GM11168 (cell line): ENCODE results near the gene SLC12A4.

Source experiments
- in situ Hi-C: fragments of 300-500 bp; cut with MboI; formaldehyde crosslinking; loops from one replicate; pipeline ENCODE4 v1.12.0; 2022; ENCODE audit warnings: low sequenced_read_pairs; ENCODE audit not compliant: unreplicated experiment

Gene SLC12A4

DNA sequence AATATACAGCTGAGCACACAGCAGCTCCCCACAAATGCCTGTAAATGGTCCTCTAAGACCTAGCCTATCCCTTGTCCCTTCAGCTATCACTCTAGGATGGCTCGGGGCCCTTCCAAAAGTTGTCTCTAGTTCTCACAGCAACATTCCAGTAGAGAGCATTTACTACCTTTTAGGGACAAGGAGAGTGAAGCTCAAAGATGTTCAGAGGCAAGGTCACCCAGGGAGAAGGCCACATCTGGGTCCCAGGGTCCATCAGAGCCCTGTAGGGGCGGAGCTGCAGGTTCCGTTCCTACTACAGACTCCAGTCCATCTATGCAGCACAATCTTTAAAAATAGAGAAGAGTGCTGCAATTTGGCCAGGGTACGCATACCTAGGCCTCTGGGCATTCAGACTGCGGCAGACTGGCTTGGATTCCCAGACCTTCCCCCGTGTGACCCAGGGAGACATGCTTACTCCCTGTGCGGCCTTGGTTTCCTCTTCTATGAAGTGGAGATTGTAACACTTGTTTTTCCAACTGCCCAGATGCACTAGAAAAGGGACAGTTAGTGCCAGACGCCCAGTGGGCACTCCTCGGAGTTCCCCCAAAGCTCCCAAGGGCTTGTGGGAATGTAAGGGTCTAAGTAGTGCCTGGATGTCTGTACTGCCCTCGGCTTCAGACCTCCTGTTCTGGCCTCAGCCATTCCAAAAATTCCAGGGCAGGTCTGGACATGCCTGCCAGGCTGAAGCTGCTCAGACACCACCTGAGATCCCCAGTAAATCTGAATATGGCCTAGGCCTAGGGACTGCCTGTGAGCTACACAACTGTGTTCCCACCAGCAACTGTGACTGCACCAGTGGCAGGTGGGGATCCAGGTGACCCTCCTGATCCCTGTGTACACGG is 2.5 kb downstream of the SLC12A4 start:
- in situ Hi-C loops = no loop called here

GRCh38 chr16:67964477-67965131 is 3.8 kb downstream of the SLC12A4 start:
- in situ Hi-C loops = no loop called here

DNA sequence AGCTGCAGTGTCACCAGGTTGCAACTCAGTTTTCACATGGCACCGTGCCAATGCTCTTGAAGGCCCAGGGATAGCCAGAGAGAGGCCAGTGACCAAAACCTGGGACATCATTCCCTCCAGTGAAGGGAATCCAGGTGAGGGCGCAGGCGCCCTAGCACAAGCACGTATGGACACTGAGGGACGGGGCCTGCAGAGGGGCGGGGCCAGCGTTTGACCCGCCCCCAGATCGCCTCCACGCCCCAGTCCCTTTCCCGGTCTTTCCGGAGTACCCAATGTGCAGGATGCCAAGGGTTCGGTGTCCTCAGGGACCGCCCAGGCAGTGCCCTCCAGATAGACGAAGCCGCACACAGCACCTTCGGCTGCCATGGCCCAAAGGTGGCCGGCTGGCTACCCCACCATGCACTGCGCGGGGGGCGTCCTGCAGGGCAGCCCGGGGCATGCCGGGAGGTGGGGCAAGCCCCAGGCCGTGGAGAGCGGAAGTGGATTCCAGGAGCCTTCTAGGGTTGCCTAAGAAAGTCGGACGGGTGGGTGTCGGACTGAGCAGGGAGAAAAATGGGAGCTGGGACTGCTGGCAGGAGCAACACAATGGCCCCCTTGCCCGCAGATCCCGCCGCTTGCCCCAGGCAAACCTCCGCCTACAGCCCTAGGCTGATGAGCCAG is 4.6 kb downstream of the SLC12A4 start:
- in situ Hi-C loops = no loop called here

DNA sequence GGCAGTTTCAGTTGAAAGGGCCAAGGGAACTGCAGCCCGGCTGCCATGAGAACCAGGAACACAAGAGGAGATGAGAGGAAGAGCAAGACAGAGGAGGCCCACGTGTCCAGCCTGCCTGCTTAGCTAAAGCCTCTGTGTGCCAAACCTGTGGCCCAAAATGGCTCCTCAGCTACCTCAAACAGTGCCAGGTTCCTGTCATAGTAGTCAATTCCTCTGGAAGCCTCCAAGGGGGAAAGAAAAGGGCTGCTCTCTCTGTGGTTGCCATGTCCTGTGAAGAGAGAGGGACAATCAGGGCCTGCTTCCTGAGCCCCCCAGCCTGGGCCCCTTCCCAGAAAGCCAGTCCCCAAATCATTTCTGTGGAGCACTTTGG is 5.2 kb downstream of the SLC12A4 start:
- in situ Hi-C loops = no loop called here

DNA sequence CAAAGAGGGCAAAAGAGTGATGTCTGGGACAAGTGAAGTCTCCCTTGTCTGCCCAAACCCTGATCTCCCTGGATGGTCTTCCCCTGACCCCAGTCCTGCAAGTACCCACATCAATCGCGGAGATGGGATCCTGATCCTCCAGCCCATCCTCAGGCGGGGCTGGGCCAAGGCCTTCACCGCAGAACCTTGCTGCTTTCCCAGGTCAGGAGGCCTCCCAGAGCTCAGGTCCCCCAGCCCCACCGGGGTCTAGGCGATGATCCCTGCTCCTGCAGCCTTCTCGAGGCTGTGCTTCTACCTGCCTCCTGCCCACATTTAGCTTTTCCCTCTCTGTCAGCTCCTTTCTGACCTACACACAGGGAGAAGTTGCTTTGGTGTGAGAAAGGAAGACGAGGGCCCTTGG is 6.3 kb downstream of the SLC12A4 start:
- in situ Hi-C loops = no loop called here

DNA sequence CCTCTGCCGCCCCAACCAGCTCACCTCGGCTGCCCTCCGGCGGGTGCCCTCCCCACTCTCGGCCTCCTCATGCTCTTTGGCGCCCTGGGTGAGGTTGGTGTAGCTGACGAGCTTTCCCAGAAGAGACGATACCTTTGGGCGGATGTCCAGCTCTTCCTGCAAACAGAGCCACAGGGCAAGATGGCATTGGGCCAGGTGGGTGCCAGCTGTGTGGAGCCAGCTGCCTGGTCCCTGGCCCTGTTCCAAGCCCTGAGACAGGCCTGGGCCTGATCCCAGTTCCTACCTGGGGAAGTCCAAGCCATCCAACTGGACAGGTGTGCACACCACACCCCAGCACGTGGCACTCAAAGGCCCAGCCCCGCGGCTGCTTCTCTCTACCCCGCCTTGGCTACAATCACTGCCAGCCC is 6.9 kb downstream of the SLC12A4 start:
- in situ Hi-C loops = no loop called here

DNA sequence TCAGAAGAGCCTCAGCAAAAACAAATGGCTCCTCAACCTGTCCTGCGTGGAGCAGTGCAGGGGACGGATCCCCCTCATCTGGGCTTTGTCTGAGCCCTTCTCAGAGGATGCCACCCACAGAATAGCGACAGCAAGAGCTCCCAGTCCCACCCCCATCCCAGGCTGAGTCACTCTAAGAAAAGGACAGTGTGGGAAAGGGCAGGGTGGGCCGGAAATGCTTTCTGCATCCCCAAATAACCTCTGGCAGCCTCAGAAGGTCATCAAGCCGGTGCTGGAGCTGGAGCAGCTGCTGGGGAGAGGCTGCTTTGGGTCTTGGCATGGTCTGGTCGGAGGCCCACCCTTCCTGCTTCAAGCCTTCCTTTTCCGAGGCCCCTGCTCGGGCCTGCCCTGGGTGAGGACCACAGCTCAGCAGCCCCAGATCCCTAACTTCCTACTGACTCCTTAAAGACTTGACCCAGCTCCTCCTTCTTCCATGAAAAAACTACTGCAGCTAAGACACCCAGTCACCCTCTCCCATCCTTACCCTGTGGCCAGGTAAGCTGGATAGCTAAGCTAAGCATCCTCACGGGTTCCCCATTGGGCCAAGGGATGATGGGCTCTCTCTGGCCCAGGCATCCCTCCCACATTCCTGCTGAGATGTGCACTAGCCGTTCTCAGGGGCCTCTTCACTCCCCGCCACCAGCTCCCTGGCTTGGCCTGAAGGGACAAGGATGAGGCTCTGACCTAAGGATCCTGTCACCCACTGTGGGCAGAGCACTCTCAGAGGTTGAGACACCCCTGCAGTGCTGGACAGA is 8.7 kb downstream of the SLC12A4 start:
- in situ Hi-C loops = no loop called here

- in situ Hi-C loops = no loop called here
These were observed 10.8 kb downstream of the SLC12A4 start for GRCh38 chr16:67957622-67958021.

- in situ Hi-C loops = no loop called here
These were observed 13.8 kb downstream of the SLC12A4 start for GRCh38 chr16:67954421-67955196.

GRCh38 chr16:67953641-67954375 is 14.6 kb downstream of the SLC12A4 start:
- in situ Hi-C loops = no loop called here

DNA sequence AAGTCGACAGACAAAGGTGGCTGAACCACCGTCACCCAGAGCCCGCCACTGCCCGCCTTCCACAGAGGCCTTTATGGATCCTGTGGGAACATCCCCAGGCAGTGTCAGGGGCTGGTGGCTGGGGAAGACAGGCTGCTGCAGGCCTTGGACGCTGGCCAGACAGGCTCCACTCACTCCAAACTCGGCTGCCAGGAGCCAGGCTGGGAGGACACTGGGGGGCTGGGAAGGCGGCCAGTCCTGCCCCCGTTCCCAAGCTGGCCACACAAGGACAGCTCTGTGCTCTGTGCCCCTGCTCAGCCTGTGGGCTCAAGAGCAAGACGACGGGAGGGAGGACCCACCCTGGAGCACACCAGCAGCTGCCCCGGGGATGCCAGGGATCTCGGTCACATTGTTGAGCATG is 17.0 kb downstream of the SLC12A4 start:
- in situ Hi-C loops = no loop called here

- in situ Hi-C loops = no loop called here
These were observed 18.0 kb downstream of the SLC12A4 start for GRCh38 chr16:67950335-67950843.

- in situ Hi-C loops = no loop called here
These were observed 18.8 kb downstream of the SLC12A4 start for GRCh38 chr16:67949645-67950044.

GRCh38 chr16:67948015-67948414 is 20.4 kb downstream of the SLC12A4 start:
- in situ Hi-C loops = no loop called here

- in situ Hi-C loops = no loop called here
These were observed 21.4 kb downstream of the SLC12A4 start for GRCh38 chr16:67946966-67947558.

GRCh38 chr16:67946128-67946569 is 22.3 kb downstream of the SLC12A4 start:
- in situ Hi-C loops = no loop called here

- in situ Hi-C loops = no loop called here
These were observed 23.0 kb downstream of the SLC12A4 start for GRCh38 chr16:67945392-67945933.
